K562 (cell line): ENCODE results near the gene ZNF503. TPM values are rescaled to one million over a fixed set of nuclear protein-coding genes. Genes with fewer than 3 reads are reported as not detected.

ENCODE experiments used
- ARID1B ChIP-seq: fragments of 450-650 bp; IDR thresholded peaks from 2 replicates; pipeline ENCODE4 v1.6.1; 2016; ENCODE audit warnings: antibody characterized with exemption, mild to moderate bottlenecking, inconsistent platforms
- CEBPG ChIP-seq, 3 experiments: fragments of 200-800 bp in 1 of 3; sonication (Bioruptor generic) in 1 of 3; sonication (generic) in 1 of 3; formaldehyde crosslinking in 1 of 3; IDR thresholded peaks in 2 of 3; conservative IDR thresholded peaks in 1 of 3; 2 replicates each; pipeline versions ENCODE4 v1.6.1 to v1.8.0; 2016 to 2022; ENCODE audit warnings: missing compliant biosample characterization in 2 of 3, missing genetic modification characterization in 2 of 3, mild to moderate bottlenecking in 1 of 3, missing genetic modification reagents in 1 of 3
- CREBBP ChIP-seq: IDR thresholded peaks from one replicate; pipeline ENCODE4 v1.6.1; 2012; ENCODE audit warnings: low read depth, mild to moderate bottlenecking, control low read depth, inconsistent platforms, low read length
- EWSR1 ChIP-seq: fragments of 450-650 bp; IDR thresholded peaks from 2 replicates; pipeline ENCODE4 v1.6.1; 2018; ENCODE audit warnings: borderline replicate concordance, mild to moderate bottlenecking, low read depth, moderate library complexity; ENCODE audit not compliant: partially characterized antibody
- PCBP2 ChIP-seq: fragments of 200-400 bp; formaldehyde crosslinking; IDR thresholded peaks from 2 replicates; pipeline ENCODE4 v1.6.1; 2018; ENCODE audit warnings: low read length, low read depth, mild to moderate bottlenecking, moderate library complexity; ENCODE audit not compliant: poor library complexity, severe bottlenecking
- TCFL5 ChIP-seq: fragments of 250-450 bp; sonication (Bioruptor Pico); conservative IDR thresholded peaks from 2 replicates; pipeline ENCODE4 v1.6.1; 2021; ENCODE audit warnings: mild to moderate bottlenecking, moderate library complexity, matching md5 sums
- polyA plus RNA-seq, 8 experiments: library from polyadenylated mRNA; depleted of rRNA in 4 of 8; stranded (reverse) in 5 of 8; unstranded in 3 of 8; fragments of >200 nt; fragmentation: Nextera tagmentation in 2 of 8; fragmentation: Illumina TruSeq in 1 of 8; extraction: Ambion mirVana in 2 of 8; extraction: Trizol in 1 of 8; gene quantifications; 2 replicates each; pipeline versions ENCODE4 v1.2.1 to v1.2.3, GENCODE V29; 2011 to 2014; ENCODE audit warnings: inconsistent platforms in 1 of 8, missing spikeins in 1 of 8
- total RNA-seq, 7 experiments: library from RNA; depleted of rRNA in 6 of 7; stranded (reverse); fragments of >200 nt in 6 of 7; fragmentation: Illumina TruSeq in 2 of 7; extraction: Trizol in 2 of 7; gene quantifications; 2 replicates each; pipeline versions ENCODE4 v1.2.1 to v1.2.3, GENCODE V29; 2011 to 2021; ENCODE audit warnings: low replicate concordance in 1 of 7
- TF ChIP-seq, protein P1 (sequence below): sonication (generic); formaldehyde crosslinking; IDR thresholded peaks from 2 replicates; pipeline ENCODE4 v1.9.0; 2022; ENCODE audit warnings: mild to moderate bottlenecking, missing genetic modification reagents
- TF ChIP-seq, protein P2 (sequence below): fragments of 450-650 bp; formaldehyde crosslinking; IDR thresholded peaks from 2 replicates; pipeline ENCODE4 v1.4.0; 2020; ENCODE audit warnings: mild to moderate bottlenecking, moderate library complexity

The ZNF503 gene
- total and polyA plus RNA-seq, 9 of the 15 experiments (the other 6 are each of a cell fraction or from before 2014, with no cell fraction given) = not detected

DNA sequence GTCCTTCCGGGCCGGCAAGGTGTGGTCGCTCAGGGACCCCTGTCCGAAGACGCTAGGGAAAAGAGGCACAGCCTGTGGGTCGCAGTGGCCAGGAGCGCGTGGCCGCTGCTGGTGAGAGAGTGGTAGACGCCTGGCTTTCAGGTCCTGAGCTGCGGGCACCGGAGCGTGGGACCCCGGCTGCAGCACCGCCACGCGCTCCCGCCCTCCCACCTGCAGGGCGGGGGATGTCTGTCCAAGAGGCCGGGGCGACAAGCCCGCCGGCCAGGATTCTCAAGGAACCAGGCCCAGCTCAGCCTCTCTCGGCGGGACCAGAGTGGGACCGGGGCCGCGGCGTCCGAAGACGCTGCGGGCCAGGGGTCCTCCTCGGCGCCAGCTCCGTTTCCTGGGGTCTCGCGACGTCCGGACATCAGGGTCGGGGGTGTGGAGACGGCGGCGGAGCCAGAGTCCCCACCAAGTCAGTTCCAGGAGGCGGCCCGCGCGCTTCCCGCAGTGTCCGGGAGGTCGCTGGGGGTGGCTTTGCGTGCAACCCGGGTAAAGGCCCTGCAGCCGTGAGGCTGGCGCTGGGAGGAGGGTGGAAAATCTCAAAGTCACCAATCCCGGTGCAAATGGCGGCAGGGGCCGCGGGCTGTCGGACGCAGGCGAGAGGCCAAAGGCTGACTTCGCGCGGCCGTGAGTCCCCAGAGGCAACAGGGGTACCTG is 5.5 kb downstream of the ZNF503 start (continued):
- TF ChIP-seq, protein P1, sequence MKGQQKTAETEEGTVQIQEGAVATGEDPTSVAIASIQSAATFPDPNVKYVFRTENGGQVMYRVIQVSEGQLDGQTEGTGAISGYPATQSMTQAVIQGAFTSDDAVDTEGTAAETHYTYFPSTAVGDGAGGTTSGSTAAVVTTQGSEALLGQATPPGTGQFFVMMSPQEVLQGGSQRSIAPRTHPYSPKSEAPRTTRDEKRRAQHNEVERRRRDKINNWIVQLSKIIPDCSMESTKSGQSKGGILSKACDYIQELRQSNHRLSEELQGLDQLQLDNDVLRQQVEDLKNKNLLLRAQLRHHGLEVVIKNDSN (CRISPR knock-in tag) = no peak
- TF ChIP-seq CREBBP (no peak), ARID1B (no peak), EWSR1 (no peak), CEBPG (CRISPR knock-in tag; IDR thresholded peaks at IDR 0.05) (no peak), CEBPG (tag; conservative IDR thresholded peaks at IDR 0.05 in 1 of 2, IDR thresholded peaks at IDR 0.05 in 1 of 2) (no peak), PCBP2 (no peak), TCFL5 (CRISPR knock-in tag) (no peak)
- TF ChIP-seq, protein P2, sequence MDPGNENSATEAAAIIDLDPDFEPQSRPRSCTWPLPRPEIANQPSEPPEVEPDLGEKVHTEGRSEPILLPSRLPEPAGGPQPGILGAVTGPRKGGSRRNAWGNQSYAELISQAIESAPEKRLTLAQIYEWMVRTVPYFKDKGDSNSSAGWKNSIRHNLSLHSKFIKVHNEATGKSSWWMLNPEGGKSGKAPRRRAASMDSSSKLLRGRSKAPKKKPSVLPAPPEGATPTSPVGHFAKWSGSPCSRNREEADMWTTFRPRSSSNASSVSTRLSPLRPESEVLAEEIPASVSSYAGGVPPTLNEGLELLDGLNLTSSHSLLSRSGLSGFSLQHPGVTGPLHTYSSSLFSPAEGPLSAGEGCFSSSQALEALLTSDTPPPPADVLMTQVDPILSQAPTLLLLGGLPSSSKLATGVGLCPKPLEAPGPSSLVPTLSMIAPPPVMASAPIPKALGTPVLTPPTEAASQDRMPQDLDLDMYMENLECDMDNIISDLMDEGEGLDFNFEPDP = no peak
